SU-DHL-6 (cell line): ENCODE results near the gene ASGR1.

Source experiments
- H2AFZ ChIP-seq: fragments of 200-600 bp; sonication (generic); 2 replicates; pipeline ENCODE4 v1.6.1; 2014; ENCODE audit warnings: low read depth, mild to moderate bottlenecking, moderate library complexity, mixed read lengths, antibody characterized with exemption, low read length; ENCODE audit not compliant: severe bottlenecking
- H3F3A ChIP-seq: fragments of 200-600 bp; shearing (Covaris generic); 2 replicates; pipeline ENCODE4 v1.6.0; 2016; ENCODE audit warnings: antibody characterized with exemption, mild to moderate bottlenecking; ENCODE audit not compliant: insufficient read depth
- H3K27ac ChIP-seq: fragments of 200-600 bp; sonication (generic); 2 replicates; pipeline ENCODE4 v1.5.1; 2016; ENCODE audit warnings: low read depth, mild to moderate bottlenecking, low read length, moderate library complexity, mixed read lengths
- H3K27me3 ChIP-seq: fragments of 200-600 bp; sonication (generic), shearing (Covaris generic); 2 replicates; pipeline ENCODE4 v1.6.0; 2014; ENCODE audit warnings: mild to moderate bottlenecking, low read length
- H3K36me3 ChIP-seq: fragments of 200-600 bp; sonication (generic); 2 replicates; pipeline ENCODE4 v1.6.1; 2014; ENCODE audit warnings: mild to moderate bottlenecking, low read length, mixed read lengths
- H3K4me2 ChIP-seq: fragments of 300-600, 200-600 bp; shearing (Covaris generic), sonication (generic); 2 replicates; pipeline ENCODE4 v1.6.0; 2014; ENCODE audit warnings: low read length, low read depth, mild to moderate bottlenecking; ENCODE audit not compliant: poor library complexity, severe bottlenecking
- H3K4me3 ChIP-seq: fragments of 200-600 bp; sonication (generic); 2 replicates; pipeline ENCODE4 v1.5.1; 2014; ENCODE audit warnings: antibody characterized with exemption, low read length, mild to moderate bottlenecking, mixed read lengths; ENCODE audit not compliant: insufficient read depth, poor library complexity, severe bottlenecking
- H3K79me2 ChIP-seq: fragments of 200-600 bp; sonication (generic); 2 replicates; pipeline ENCODE4 v1.6.1; 2014; ENCODE audit warnings: mild to moderate bottlenecking, low read length, moderate library complexity; ENCODE audit not compliant: insufficient read depth
- H3K9ac ChIP-seq: fragments of 200-600 bp; sonication (generic); 2 replicates; pipeline ENCODE4 v1.7.0; 2014; ENCODE audit warnings: mild to moderate bottlenecking, low read length
- H3K9me2 ChIP-seq: fragments of 200-600 bp; sonication (generic); replicated peaks from 2 replicates; pipeline ENCODE4 v1.6.1; 2014; ENCODE audit warnings: low read length; ENCODE audit not compliant: insufficient read depth
- H3K9me3 ChIP-seq: fragments of 200-600 bp; sonication (generic); 2 replicates; pipeline ENCODE4 v1.6.1; 2014; ENCODE audit warnings: low read length, mixed read lengths; ENCODE audit not compliant: insufficient read depth
- H4K20me1 ChIP-seq: fragments of 200-600 bp; sonication (generic); 2 replicates; pipeline ENCODE4 v1.6.1; 2014; ENCODE audit warnings: low read depth, mild to moderate bottlenecking, antibody characterized with exemption, low read length, moderate library complexity, mixed read lengths
- CTCF ChIP-seq: fragments of 200-600 bp; sonication (generic); IDR thresholded peaks from one replicate; pipeline ENCODE4 v1.5.1; 2017; ENCODE audit warnings: antibody characterized with exemption, mild to moderate bottlenecking, low read length, moderate library complexity; ENCODE audit not compliant: insufficient read depth, poor library complexity, severe bottlenecking
- EZH2phosphoT487 ChIP-seq: fragments of 200-600 bp; sonication (generic), shearing (Covaris generic); conservative IDR thresholded peaks from 2 replicates; pipeline ENCODE4 v1.6.1; 2018; ENCODE audit warnings: mild to moderate bottlenecking, antibody characterized with exemption, low read length, moderate library complexity, mixed read lengths

Gene ASGR1

GRCh38 chr17:7156342-7156940 lies 22.7 kb downstream of the ASGR1 start:
- Histone ChIP-seq H2AFZ (no peak overlapping the region), H3K79me2 (no peaks in the 10 kb centered on the region), H4K20me1 (no peaks in the 10 kb centered on the region), H3K36me3 (no peaks in the 10 kb centered on the region), H3K27me3 (no peaks in the 10 kb centered on the region), H3K9ac (no peak overlapping the region), H3K9me2 (no peaks in the 10 kb centered on the region), H3F3A (no peaks in the 10 kb centered on the region), H3K4me2 (no peak overlapping the region), H3K27ac (no peak overlapping the region), H3K9me3 (no peaks in the 10 kb centered on the region), H3K4me3 (no peak overlapping the region)
- TF ChIP-seq EZH2phosphoT487 (no peak), CTCF (no peak)

- no peaks in the 10 kb centered on the region for H3F3A ChIP-seq
- H3K36me3 ChIP-seq: no peaks in the 10 kb centered on the region
- H3K27ac ChIP-seq: no peak overlapping the region
- H3K9me3 ChIP-seq: no peaks in the 10 kb centered on the region
- H3K79me2 ChIP-seq: no peaks in the 10 kb centered on the region
- no peak overlapping the region for H3K4me3 ChIP-seq
- H3K4me2 ChIP-seq: no peak overlapping the region
- H3K9ac ChIP-seq: no peak overlapping the region
- H4K20me1 ChIP-seq: no peaks in the 10 kb centered on the region
- TF ChIP-seq EZH2phosphoT487: no peak
- no peak for TF ChIP-seq CTCF
- no peaks in the 10 kb centered on the region for H3K9me2 ChIP-seq
- H2AFZ ChIP-seq: no peak overlapping the region
- H3K27me3 ChIP-seq: no peaks in the 10 kb centered on the region
Observed at GRCh38 chr17:7147772-7148171, 31.4 kb downstream of the ASGR1 start.

GRCh38 chr17:7146115-7146514 lies 33.1 kb downstream of the ASGR1 start:
- Histone ChIP-seq H3K9ac (no peak overlapping the region), H3K9me2 (no peaks in the 10 kb centered on the region), H3K36me3 (no peaks in the 10 kb centered on the region), H3K9me3 (no peaks in the 10 kb centered on the region), H3K4me2 (no peak overlapping the region), H3K27me3 (no peaks in the 10 kb centered on the region), H4K20me1 (no peaks in the 10 kb centered on the region), H2AFZ (no peak overlapping the region), H3K4me3 (no peak overlapping the region), H3K27ac (no peak overlapping the region), H3K79me2 (no peaks in the 10 kb centered on the region), H3F3A (no peaks in the 10 kb centered on the region)
- TF ChIP-seq CTCF (no peak), EZH2phosphoT487 (no peak)
